HEK293 (cell line): ENCODE data around the gene CDH23.

Source experiments
- BCL11A ChIP-seq: fragments of 450-650 bp; formaldehyde crosslinking; IDR thresholded peaks from 2 replicates; pipeline ENCODE4 v1.5.1; 2016; ENCODE audit warnings: low read depth, missing biosample characterization, missing genetic modification characterization
- CTCF ChIP-seq: fragments of 450-650 bp; formaldehyde crosslinking; IDR thresholded peaks from 2 replicates; pipeline ENCODE4 v1.5.1; 2016; ENCODE audit warnings: missing biosample characterization, missing genetic modification characterization
- GLI4 ChIP-seq: fragments of 450-650 bp; formaldehyde crosslinking; IDR thresholded peaks from 2 replicates; pipeline ENCODE4 v1.5.1; 2016; ENCODE audit warnings: missing biosample characterization, missing genetic modification characterization
- GLIS2 ChIP-seq: fragments of 450-650 bp; formaldehyde crosslinking; IDR thresholded peaks from 2 replicates; pipeline ENCODE4 v1.5.1; 2016; ENCODE audit warnings: missing biosample characterization, missing genetic modification characterization
- ZEB2 ChIP-seq: fragments of 450-650 bp; formaldehyde crosslinking; IDR thresholded peaks from 2 replicates; pipeline ENCODE4 v1.5.1; 2016; ENCODE audit warnings: missing biosample characterization, missing genetic modification characterization
- ZNF341 ChIP-seq: fragments of 450-650 bp; formaldehyde crosslinking; IDR thresholded peaks from 2 replicates; pipeline ENCODE4; 2016; ENCODE audit warnings: low read depth, missing biosample characterization, missing genetic modification characterization
- ZNF501 ChIP-seq: fragments of 450-650 bp; formaldehyde crosslinking; IDR thresholded peaks from 2 replicates; pipeline ENCODE4 v1.5.1; 2016; ENCODE audit warnings: missing biosample characterization, missing genetic modification characterization
- ZNF629 ChIP-seq: fragments of 450-650 bp; formaldehyde crosslinking; IDR thresholded peaks from 2 replicates; pipeline ENCODE4 v1.5.1; 2017; ENCODE audit warnings: missing biosample characterization, missing genetic modification characterization
- TF ChIP-seq, protein P1 (sequence below): fragments of 450-650 bp; formaldehyde crosslinking; IDR thresholded peaks from 2 replicates; pipeline ENCODE4 v1.5.1; 2016; ENCODE audit warnings: missing biosample characterization, missing genetic modification characterization

- TF ChIP-seq BCL11A (tag by site-specific recombination) (no peak), GLIS2 (no peak), ZEB2 (tag by site-specific recombination) (no peak), ZNF501 (tag by site-specific recombination) (no peak), ZNF629 (tag by site-specific recombination) (no peak), ZNF341 (tag by site-specific recombination) (no peak), CTCF (tag by site-specific recombination) (no peak), GLI4 (tag by site-specific recombination) (no peak)
- TF ChIP-seq, protein P1, sequence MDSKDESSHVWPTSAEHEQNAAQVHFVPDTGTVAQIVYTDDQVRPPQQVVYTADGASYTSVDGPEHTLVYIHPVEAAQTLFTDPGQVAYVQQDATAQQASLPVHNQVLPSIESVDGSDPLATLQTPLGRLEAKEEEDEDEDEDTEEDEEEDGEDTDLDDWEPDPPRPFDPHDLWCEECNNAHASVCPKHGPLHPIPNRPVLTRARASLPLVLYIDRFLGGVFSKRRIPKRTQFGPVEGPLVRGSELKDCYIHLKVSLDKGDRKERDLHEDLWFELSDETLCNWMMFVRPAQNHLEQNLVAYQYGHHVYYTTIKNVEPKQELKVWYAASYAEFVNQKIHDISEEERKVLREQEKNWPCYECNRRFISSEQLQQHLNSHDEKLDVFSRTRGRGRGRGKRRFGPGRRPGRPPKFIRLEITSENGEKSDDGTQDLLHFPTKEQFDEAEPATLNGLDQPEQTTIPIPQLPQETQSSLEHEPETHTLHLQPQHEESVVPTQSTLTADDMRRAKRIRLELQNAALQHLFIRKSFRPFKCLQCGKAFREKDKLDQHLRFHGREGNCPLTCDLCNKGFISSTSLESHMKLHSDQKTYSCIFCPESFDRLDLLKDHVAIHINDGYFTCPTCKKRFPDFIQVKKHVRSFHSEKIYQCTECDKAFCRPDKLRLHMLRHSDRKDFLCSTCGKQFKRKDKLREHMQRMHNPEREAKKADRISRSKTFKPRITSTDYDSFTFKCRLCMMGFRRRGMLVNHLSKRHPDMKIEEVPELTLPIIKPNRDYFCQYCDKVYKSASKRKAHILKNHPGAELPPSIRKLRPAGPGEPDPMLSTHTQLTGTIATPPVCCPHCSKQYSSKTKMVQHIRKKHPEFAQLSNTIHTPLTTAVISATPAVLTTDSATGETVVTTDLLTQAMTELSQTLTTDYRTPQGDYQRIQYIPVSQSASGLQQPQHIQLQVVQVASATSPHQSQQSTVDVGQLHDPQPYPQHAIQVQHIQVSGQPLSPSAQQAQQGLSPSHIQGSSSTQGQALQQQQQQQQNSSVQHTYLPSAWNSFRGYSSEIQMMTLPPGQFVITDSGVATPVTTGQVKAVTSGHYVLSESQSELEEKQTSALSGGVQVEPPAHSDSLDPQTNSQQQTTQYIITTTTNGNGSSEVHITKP (tag by site-specific recombination) = no peak
These were observed 15.1 kb upstream of the CDH23 start for GRCh38 chr10:71381611-71382010.
